Measurements from ENCODE around the gene GRHPR. TPM values are rescaled to one million over a fixed set of nuclear protein-coding genes. Genes with fewer than 3 reads are reported as not detected.

GRHPR gene
- total RNA-seq, 2 donors from 2014 or later, result 105 to 128 TPM

DNA sequence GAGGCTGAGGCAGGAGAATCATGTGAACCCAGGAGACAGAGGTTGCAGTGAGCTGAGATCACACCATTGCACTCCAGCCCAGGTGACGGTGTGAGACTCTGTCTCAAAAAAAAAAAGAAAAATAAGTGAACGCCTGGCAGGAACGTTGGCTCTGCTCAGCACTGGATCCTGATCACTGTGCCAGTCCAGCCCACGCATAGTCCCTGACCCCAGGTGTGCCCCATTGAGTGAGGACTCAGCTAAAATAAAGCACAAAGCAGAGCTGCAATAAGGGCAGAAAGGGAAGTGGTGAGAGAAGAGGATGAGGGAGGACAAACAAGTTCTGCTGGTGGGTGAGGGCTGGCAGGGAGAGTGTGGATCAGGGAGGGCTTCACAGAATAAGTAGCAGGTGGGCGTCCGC lies 4.3 kb downstream of the GRHPR start:
- Histone ChIP-seq H3K4me1 (ENCODE audit: control insufficient read depth, insufficient read depth, low read length) (peaks cover 7% of the 10 kb centered on the region), H3K27me3 (ENCODE audit: control insufficient read depth, insufficient read depth, low read length, poor library complexity, severe bottlenecking) (no peaks in the 10 kb centered on the region), H3K36me3 (ENCODE audit: control insufficient read depth, insufficient read depth, low read length) (peaks cover 63% of the 10 kb centered on the region), H3K9ac (ENCODE audit: extremely low read depth, low read length, poor library complexity, severe bottlenecking) (no peak overlapping the region), H3K9me3 (ENCODE audit: control insufficient read depth, low read length) (no peaks in the 10 kb centered on the region), H3K4me3 (ENCODE audit: low read length) (no peak overlapping the region), H3K27ac (ENCODE audit: low read depth, low read length) (no peak overlapping the region)
- WGBS, 2 experiments (ENCODE audit: insufficient coverage in 1 of 2, insufficient read length in 1 of 2), result 96 to 99% methylated on average over 6 of the region's 6 CpGs
- TF ChIP-seq, protein P1, sequence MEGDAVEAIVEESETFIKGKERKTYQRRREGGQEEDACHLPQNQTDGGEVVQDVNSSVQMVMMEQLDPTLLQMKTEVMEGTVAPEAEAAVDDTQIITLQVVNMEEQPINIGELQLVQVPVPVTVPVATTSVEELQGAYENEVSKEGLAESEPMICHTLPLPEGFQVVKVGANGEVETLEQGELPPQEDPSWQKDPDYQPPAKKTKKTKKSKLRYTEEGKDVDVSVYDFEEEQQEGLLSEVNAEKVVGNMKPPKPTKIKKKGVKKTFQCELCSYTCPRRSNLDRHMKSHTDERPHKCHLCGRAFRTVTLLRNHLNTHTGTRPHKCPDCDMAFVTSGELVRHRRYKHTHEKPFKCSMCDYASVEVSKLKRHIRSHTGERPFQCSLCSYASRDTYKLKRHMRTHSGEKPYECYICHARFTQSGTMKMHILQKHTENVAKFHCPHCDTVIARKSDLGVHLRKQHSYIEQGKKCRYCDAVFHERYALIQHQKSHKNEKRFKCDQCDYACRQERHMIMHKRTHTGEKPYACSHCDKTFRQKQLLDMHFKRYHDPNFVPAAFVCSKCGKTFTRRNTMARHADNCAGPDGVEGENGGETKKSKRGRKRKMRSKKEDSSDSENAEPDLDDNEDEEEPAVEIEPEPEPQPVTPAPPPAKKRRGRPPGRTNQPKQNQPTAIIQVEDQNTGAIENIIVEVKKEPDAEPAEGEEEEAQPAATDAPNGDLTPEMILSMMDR (conservative IDR thresholded peaks at IDR 0.05), result no peak
- no peak overlapping the region for H3K4me3 Mint-ChIP-seq
- no peaks in the 10 kb centered on the region for H3K9me3 Mint-ChIP-seq
- no peak for DNase-seq
- H3K27me3 Mint-ChIP-seq (ENCODE audit: insufficient read depth), result no peaks in the 10 kb centered on the region
- peaks cover 35% of the 10 kb centered on the region for H3K36me3 Mint-ChIP-seq (ENCODE audit: low read depth)
- H3K27ac Mint-ChIP-seq, result no peak overlapping the region
- peaks cover 3% of the 10 kb centered on the region for H3K4me1 Mint-ChIP-seq

DNA sequence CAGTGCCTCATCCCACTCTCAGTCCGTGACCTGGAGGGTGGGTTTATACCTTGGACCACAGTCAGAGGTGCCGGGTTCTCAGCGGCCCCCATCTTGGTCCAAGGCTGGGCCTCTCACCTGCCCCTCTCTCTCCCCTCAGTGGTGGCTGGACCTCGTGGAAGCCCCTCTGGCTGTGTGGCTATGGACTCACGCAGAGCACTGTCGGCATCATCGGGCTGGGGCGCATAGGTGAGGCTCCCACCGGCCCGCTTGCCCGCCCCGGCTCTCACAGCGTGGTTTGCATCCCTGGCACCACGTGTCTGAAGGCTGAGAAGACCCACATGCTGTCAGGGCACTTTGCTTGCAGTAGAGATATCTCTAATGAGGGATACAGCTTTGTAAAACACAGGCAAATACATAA lies 5.8 kb downstream of the GRHPR start:
- no peaks in the 10 kb centered on the region for H3K4me1 Mint-ChIP-seq
- peaks cover 46% of the 10 kb centered on the region for H3K36me3 Mint-ChIP-seq (ENCODE audit: low read depth)
- H3K4me3 ChIP-seq (ENCODE audit: low read length), result no peak overlapping the region
- no peaks in the 10 kb centered on the region for H3K27me3 Mint-ChIP-seq (ENCODE audit: insufficient read depth)
- H3K36me3 ChIP-seq (ENCODE audit: control insufficient read depth, insufficient read depth, low read length), result peaks cover 74% of the 10 kb centered on the region
- peaks cover 7% of the 10 kb centered on the region for H3K4me1 ChIP-seq (ENCODE audit: control insufficient read depth, insufficient read depth, low read length)
- no peak overlapping the region for H3K27ac Mint-ChIP-seq
- H3K27me3 ChIP-seq (ENCODE audit: control insufficient read depth, insufficient read depth, low read length, poor library complexity, severe bottlenecking), result no peaks in the 10 kb centered on the region
- no peak overlapping the region for H3K4me3 Mint-ChIP-seq
- no peaks in the 10 kb centered on the region for H3K9me3 Mint-ChIP-seq
- DNase-seq, result no peak
- H3K9me3 ChIP-seq (ENCODE audit: control insufficient read depth, low read length), result no peaks in the 10 kb centered on the region
- no peak overlapping the region for H3K27ac ChIP-seq (ENCODE audit: low read depth, low read length)
- 95 to 97% methylated on average over 10 to 14 of the region's 14 CpGs for WGBS, 2 experiments (ENCODE audit: insufficient coverage in 1 of 2, insufficient read length in 1 of 2)
- H3K9ac ChIP-seq (ENCODE audit: extremely low read depth, low read length, poor library complexity, severe bottlenecking), result no peak overlapping the region
- TF ChIP-seq, protein P1 (conservative IDR thresholded peaks at IDR 0.05), result no peak

DNA sequence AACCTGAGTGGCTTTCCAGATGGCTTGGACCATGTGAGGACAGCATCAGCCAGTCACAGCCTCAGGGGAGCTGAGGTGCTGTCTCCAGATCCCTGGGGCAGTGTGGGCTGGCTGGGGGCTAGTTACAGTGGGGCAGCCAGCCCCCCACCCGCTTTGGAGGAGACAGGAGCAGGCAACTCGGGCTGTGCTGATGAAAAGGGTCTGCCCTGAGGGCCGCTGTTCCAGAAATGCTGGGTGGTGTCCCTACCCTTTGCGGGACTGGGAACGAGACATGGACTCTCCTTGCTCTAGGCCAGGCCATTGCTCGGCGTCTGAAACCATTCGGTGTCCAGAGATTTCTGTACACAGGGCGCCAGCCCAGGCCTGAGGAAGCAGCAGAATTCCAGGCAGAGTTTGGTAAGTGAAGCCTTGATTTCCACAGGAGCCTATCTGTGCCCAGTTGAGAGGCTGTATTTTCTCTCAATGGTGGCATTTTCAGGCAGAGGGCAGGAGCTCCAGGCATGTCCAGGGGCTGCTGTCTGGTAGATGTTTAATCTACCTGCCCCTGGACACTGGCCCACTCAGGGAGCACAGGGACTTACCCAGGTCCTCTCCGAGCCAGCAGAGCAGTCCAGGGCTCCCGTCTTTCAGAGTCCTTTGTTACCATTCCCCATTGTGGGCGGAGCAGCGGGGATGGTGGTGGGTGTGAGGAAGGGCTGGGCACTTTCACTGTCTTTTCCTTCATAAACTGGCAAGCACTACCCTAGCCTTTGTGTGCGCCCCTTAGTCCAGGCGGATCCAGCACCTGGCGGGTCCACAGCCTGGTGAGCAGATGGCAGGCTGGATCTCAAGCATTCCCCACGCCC lies 7.2 kb downstream of the GRHPR start:
- Mint-ChIP-seq H3K9me3 (no peaks in the 10 kb centered on the region), H3K27me3 (ENCODE audit: insufficient read depth) (no peaks in the 10 kb centered on the region), H3K27ac (no peak overlapping the region), H3K4me1 (peaks cover 7% of the 10 kb centered on the region), H3K36me3 (ENCODE audit: low read depth) (peaks cover 58% of the 10 kb centered on the region), H3K4me3 (no peak overlapping the region)
- H3K4me1 ChIP-seq (ENCODE audit: control insufficient read depth, insufficient read depth, low read length), result peaks cover 7% of the 10 kb centered on the region
- no peak overlapping the region for H3K4me3 ChIP-seq (ENCODE audit: low read length)
- DNase-seq, result no peak
- TF ChIP-seq, protein P1 (conservative IDR thresholded peaks at IDR 0.05), result no peak
- H3K27ac ChIP-seq (ENCODE audit: low read depth, low read length), result peak overlapping the region; percentile 6
- H3K27me3 ChIP-seq (ENCODE audit: control insufficient read depth, insufficient read depth, low read length, poor library complexity, severe bottlenecking), result no peaks in the 10 kb centered on the region
- peaks cover 84% of the 10 kb centered on the region for H3K36me3 ChIP-seq (ENCODE audit: control insufficient read depth, insufficient read depth, low read length)
- no peaks in the 10 kb centered on the region for H3K9me3 ChIP-seq (ENCODE audit: control insufficient read depth, low read length)
- 91 to 93% methylated on average over 17 of the region's 17 CpGs for WGBS, 2 experiments (ENCODE audit: insufficient coverage in 1 of 2, insufficient read length in 1 of 2)
- no peak overlapping the region for H3K9ac ChIP-seq (ENCODE audit: extremely low read depth, low read length, poor library complexity, severe bottlenecking)
